Measurements from ENCODE around the gene RIPOR1.

Gene RIPOR1

DNA sequence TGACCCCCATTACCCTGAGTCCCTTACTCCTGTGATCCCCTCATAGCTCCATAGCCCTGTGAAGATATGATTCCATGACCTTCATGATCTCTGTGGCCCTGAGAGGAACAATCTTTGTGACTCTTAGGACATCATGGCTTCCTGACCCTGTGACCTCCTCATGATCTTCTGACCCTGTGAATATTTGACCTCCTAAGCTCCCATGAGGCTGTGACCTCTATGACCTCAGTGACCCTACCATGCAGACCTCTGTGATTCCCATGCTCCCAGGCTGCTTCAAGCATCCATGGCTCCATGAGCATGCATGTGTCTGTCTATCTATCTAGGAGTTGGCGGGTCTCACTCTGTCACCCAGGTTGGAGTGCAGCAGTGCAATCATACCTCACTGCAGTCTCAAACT is 12.1 kb downstream of the RIPOR1 start:
- DNase-seq: no peak

DNA sequence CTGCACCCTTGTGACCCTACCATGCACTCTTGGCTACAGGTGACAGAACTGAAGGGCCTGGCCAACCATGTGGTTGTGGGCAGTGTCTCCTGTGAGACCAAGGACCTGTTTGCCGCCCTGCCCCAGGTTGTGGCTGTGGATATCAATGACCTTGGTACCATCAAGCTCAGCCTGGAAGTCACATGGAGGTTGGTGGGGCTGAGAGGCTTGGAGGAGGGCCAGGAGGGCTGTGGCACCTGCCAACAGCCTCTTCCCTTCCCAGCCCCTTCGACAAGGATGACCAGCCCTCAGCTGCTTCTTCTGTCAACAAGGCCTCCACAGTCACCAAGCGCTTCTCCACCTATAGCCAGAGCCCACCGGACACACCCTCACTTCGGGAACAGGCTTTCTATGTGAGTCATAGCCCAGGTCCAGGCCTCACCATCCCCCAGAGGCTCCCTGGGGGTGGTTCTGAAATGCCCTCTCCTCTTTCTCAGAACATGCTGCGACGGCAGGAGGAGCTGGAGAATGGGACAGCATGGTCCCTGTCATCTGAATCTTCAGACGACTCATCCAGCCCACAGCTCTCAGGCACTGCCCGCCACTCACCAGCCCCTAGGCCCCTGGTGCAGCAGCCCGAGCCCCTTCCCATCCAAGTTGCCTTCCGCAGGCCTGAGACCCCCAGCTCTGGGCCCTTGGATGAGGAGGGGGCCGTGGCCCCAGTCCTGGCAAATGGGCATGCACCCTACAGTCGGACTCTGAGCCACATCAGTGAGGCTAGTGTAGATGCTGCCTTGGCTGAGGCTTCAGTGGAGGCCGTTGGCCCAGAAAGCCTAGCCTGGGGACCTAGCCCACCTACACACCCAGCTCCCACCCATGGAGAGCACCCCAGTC is 13.0 kb downstream of the RIPOR1 start:
- DNase-seq: no peak

GRCh38 chr16:67542464-67542863 is 13.8 kb downstream of the RIPOR1 start:
- peak; percentile 94 for DNase-seq

DNA sequence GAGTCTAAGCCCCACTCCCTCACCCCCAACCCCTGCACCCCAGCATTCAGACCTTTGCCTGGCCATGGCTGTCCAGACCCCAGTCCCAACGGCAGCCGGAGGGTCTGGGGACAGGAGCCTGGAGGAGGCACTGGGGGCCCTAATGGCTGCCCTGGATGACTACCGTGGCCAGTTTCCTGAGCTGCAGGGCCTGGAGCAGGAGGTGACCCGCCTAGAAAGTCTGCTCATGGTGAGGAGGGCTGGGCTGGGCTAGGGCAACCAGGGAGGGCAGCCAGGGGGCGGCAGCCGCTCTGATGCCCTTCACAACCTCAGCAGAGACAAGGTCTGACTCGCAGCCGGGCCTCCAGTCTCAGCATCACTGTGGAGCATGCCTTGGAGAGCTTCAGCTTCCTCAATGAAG is 14.4 kb downstream of the RIPOR1 start:
- no peak for DNase-seq

DNA sequence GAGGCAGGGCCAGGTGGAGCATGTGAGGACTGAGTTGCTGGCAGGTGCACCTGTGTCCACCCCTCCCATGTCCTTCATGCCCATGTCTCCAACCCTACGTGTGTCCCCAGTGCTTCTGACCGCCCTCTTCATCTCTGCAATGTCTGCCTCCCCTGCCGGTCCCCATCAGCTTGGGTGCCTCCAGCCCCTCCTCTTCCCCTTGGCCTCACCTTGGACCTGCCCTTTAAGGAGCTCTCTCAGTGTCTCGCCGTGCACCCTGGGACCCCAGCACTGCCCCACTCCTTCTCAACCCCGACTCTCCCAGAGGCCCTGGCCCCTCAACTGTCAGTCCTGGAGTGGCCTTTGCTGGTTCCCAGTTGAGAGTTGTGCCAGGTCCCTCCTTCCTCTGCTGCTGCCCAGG is 15.0 kb downstream of the RIPOR1 start:
- no peak for DNase-seq

GRCh38 chr16:67544329-67544841 is 15.8 kb downstream of the RIPOR1 start:
- no peak for DNase-seq

- no peak for DNase-seq
Observed at GRCh38 chr16:67544844-67545664, 16.4 kb downstream of the RIPOR1 start.

DNA sequence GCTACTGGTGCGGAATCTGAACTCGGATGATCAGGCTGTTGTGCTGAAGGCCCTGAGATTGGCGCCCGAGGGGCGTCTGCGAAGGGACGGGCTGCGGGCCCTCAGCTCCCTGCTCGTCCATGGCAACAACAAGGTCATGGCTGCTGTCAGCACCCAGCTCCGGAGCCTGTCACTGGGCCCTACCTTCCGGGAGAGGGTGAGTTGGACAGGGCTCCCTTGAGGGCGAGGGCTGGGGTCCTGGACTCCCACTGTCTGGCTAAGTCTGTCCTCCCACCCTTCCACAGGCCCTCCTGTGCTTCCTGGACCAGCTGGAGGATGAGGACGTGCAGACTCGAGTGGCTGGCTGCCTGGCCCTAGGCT is 17.0 kb downstream of the RIPOR1 start:
- DNase-seq: no peak

- no peak for DNase-seq
Observed at GRCh38 chr16:67546091-67546501, 17.5 kb downstream of the RIPOR1 start.

GRCh38 chr16:67546761-67547422 is 18.3 kb downstream of the RIPOR1 start:
- DNase-seq: peak; percentile 74

GRCh38 chr16:67547423-67548264 is 19.0 kb downstream of the RIPOR1 start:
- DNase-seq: peak; percentile 70

DNA sequence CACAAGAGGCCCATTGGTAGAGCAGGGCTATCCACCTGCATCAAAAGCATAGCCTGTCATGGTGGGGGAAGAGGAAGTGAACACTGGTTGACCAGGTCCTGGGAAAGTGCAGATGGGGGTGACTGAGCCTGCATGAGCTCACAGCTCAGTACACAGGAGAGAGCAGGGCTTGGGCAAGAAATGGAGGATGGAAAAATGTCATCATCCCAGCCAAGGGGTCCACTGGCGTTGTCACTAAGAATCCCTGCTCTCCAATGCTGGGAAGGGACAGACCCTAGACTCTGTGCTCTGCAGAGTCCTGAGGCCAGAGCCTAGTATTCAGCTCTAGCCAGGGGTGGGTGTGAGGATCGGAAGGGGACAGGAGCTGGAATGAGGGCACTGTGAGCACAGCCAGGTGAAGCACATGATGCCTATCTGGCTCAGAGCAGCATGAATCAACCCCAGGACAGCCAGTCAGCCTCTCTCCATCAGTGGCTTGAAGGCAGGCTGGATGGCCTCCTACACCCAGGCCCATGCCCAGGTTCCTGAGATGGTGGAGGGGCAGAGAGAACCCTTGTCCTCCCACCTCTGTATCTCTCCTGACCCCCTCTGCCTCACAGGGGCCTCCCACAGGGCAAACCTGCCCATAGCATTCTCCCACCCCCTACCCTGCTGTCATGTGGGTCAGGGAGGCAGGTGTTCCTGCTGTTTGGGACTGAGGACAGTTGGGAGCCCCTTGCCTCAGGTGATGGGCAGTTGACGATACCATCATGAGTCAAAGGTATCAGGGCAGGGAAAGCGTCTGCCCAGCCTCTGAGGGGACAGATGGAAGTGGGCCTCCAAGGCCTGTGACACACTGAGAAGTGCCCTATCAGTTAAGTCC is 19.9 kb downstream of the RIPOR1 start:
- DNase-seq: no peak

GRCh38 chr16:67549240-67549639 is 20.6 kb downstream of the RIPOR1 start:
- no peak for DNase-seq

GRCh38 chr16:67549936-67550335 is 21.3 kb downstream of the RIPOR1 start:
- DNase-seq: no peak

GRCh38 chr16:67551091-67551490 is 22.5 kb downstream of the RIPOR1 start:
- DNase-seq: no peak

DNA sequence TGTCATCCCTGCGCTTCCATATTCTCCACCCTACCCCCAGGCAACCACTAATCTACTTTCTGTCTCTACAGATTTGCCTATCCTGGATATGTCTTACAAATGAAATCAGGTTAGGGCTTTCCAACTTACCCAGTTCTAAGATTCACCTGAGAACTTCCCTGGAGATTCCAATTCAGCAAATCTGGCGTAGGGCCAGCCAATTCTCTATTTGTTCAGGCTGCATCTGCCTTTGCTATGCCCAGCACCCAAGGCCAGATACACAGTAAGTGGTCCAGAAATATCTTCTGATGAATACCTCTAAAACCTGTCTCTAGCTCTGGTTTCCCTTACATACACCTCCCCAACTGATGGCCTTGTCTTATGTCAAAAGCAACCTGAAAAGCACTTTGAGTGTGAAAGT is 23.3 kb downstream of the RIPOR1 start:
- DNase-seq: no peak

DNA sequence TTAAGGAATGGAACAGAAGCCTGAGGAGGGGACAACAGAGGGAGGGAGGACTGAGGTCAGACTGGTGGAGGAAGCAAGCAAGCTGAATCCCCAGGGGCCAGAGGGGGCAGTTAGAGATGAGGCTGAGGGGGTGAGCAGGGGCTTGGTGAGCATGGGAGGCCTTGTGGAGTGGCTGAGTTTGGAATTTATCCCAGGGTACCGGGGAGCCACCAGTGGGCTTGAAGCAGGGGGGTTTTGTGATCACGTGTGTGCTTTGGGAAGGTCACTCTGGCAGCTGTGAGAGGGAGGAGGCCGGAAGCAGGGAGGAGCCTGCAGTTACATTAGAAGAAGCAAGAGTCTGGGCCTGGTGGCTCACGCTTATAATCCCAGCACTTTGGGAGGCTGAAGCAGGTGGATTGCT is 23.8 kb downstream of the RIPOR1 start:
- no peak for DNase-seq

DNA sequence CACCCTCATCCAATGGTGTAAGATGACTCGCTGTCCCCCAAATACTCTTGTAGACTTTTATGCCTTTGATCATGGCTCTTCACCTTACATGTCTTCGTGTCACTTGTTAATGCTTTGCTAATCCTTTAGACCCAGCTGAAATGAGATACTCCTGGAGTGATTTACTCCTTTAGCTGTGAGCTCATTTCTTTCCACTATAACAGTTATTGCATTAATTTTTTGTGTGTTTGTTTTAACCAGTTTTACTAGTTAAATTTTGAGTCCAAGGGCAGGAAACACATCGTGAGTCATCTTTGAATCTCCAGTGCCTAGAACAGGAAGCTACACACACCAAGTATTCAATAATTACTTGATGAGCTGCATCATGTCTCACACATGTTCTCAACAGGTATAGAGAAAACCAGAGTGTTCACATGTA is 27.2 kb downstream of the RIPOR1 start:
- peak; percentile 71 for DNase-seq

GRCh38 chr16:67558859-67559258 is 30.2 kb downstream of the RIPOR1 start:
- no peak for DNase-seq

DNA sequence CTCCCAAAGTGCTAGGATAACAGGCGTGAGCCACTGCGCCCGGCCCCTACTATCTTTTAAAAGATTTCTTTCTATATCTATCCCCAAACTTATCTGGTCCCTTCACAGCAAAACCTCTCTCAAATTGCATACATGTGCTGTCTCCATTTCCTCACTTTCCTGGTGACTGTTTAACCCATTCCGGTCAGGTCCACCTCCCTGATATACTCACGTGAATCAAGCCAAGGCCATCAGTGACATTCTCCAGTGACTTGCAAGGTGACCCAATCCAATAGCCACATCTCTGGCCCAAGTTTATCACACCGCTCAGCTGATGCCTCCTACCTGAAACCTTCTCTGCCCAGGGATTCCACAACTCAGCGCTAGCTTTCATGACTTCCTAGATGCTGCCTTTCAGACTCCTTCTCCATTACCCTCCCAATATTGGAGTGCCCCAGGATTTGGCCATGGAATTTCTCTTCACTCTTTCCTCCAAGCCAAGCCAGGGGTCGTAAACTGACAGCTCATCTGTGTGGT is 32.3 kb downstream of the RIPOR1 start:
- no peak for DNase-seq

GRCh38 chr16:67561501-67561823 is 32.8 kb downstream of the RIPOR1 start:
- DNase-seq: no peak
